ENCODE data around the gene ATP1A1.

ATP1A1 gene

DNA sequence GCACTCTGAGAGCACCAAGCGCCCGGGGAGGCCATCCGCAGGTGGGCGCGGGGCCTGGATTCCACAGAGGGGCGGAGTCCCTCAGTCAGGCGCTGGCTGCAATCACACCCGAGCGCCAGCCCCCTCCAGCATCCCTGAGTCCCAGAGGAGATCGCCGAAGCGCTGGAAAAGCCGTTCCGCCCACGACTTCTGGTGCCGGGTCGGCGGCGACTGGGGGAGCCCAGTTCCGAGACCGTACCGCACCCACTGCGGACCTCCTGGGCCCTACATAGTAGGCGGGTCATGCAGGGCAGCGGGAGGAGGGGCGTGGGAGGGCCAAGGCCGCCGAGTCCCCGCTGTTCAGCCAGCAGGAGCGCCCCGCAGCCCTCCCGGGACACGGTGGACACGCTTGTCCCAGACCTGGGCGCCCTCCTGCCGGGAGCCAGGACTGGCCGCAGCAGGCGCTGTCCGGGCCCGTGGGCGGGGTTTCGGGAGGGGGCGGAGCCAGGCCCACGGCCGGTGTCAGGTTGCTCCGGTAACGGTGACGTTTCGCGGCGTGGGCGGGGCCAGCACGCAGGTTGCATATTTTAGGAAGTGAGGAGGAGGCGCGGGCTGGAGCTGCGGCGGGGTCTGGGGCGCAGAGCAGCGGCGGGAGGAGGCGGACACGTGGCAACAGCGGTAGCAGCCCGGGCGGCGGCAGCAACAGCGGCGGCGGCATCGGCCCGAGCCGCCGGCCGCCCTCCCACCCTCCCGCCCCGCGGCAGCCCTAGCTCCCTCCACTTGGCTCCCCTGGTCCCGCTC, at the start of gene ATP1A1:
Gene ATP1A1 (plus strand): TSS at position 594 of the 780 bp plus-strand sequence. CDS start 268 bp downstream, outside the sequence.
- H3K4me3 ChIP-seq (ENCODE audit: low read length) = peak within 1 kb of the TSS; percentile 57
- peak; percentile 65 for DNase-seq (ENCODE audit: low read depth)
- TF ChIP-seq, protein P1, sequence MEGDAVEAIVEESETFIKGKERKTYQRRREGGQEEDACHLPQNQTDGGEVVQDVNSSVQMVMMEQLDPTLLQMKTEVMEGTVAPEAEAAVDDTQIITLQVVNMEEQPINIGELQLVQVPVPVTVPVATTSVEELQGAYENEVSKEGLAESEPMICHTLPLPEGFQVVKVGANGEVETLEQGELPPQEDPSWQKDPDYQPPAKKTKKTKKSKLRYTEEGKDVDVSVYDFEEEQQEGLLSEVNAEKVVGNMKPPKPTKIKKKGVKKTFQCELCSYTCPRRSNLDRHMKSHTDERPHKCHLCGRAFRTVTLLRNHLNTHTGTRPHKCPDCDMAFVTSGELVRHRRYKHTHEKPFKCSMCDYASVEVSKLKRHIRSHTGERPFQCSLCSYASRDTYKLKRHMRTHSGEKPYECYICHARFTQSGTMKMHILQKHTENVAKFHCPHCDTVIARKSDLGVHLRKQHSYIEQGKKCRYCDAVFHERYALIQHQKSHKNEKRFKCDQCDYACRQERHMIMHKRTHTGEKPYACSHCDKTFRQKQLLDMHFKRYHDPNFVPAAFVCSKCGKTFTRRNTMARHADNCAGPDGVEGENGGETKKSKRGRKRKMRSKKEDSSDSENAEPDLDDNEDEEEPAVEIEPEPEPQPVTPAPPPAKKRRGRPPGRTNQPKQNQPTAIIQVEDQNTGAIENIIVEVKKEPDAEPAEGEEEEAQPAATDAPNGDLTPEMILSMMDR (conservative IDR thresholded peaks at IDR 0.05; ENCODE audit: low read depth, low read length) = peak; percentile 3

DNA sequence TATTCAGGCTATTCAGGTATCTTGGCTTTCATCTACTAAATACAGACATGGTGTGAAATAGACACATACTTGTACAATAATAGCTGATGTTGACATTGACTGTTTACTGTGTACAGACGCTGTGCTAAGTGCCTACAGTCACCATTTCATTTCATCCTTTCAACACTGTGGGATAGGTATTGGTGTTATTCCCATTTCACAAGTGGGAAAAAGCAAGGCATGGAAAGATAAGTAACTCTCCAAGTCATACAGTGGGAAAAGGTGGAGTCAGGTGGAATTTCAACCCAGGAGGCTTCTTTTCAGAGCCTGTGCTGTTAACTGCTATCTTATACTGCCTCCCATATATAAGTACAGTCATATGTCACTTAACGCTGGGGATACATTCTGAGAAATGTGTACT, 49.6 kb upstream of the ATP1A1 start:
- no peak overlapping the region for H3K4me3 ChIP-seq (ENCODE audit: low read length)
- TF ChIP-seq, protein P1 (conservative IDR thresholded peaks at IDR 0.05; ENCODE audit: low read depth, low read length) = no peak
- DNase-seq (ENCODE audit: low read depth) = no peak

DNA sequence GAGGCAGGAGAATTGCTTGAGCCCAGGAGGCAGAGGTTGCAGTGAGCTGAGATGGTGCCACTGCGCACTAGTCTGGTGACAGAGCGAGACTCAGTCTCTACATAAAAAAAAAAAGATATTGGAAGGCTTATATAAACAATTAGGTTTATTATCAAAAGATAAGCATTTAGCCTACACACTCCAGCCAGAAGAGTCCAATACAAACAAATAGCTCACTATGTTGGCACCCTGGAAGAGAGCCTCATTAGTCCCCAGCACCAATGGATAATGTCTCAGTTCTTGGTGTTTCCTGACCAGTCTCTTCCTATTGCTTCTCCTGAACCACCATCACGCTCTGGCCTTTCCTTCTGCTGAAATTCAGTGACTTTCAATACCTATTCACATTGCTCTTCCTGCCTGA, 48.6 kb upstream of the ATP1A1 start:
- DNase-seq (ENCODE audit: low read depth) = no peak
- TF ChIP-seq, protein P1 (conservative IDR thresholded peaks at IDR 0.05; ENCODE audit: low read depth, low read length) = no peak
- H3K4me3 ChIP-seq (ENCODE audit: low read length) = no peak overlapping the region

DNA sequence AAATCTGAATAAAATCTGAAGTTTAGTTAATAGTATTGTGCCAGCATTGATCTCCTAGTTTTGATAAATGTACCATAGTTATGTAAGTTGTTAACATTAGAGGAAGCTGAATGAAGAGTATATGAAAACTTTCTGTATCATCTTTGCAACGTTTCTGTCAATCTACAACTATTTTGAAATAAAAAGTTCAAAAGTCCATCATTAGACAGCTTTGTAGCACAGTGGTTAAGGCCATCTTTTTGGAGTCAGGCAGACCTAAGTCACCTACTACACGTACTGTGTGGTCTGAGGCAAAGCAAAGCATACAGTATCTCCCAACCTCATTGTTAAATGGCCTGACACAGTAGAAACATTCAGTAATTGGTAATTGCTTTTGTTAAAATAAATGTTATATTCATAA, 47.9 kb upstream of the ATP1A1 start:
- H3K4me3 ChIP-seq (ENCODE audit: low read length) = no peak overlapping the region
- TF ChIP-seq, protein P1 (conservative IDR thresholded peaks at IDR 0.05; ENCODE audit: low read depth, low read length) = no peak
- no peak for DNase-seq (ENCODE audit: low read depth)

DNA sequence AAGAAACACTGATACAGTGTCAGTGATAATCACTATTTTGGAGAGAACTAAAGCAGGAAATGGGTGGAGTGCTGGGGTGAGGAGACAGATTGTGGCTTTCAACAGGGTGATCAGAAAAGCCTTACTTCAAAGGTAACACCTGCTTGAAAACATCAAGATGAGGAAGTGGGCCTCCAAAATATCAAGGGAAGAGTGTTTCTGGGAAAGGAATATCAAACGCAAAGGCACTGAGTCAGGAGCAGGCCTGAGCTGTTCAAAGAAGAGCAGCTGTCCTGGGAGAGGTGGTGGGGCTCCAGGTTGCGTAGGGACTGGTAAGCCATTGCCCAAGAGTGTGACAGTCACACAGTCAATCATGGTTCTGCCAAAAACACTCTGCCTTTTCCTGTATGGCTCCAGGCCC, 47.1 kb upstream of the ATP1A1 start:
- DNase-seq (ENCODE audit: low read depth) = no peak
- H3K4me3 ChIP-seq (ENCODE audit: low read length) = no peak overlapping the region
- TF ChIP-seq, protein P1 (conservative IDR thresholded peaks at IDR 0.05; ENCODE audit: low read depth, low read length) = no peak

DNA sequence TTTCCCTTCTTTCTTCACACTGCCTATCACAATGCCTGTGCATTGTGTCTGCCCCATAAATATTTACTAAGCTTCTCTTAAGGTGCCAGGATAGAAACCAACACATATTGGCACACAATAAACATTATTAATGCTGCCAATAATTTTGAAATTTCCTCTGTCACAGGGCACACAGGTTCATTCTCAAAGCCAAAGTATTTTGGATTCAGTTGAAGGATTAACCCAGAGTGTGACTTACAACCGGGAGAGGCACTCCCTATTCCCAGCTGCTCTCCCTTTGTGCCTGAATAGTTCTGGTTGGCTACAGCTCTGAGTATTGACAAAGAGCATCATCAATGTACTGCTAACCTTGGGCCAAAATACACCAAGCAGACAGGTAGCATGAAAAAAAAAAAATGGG, 46.6 kb upstream of the ATP1A1 start:
- TF ChIP-seq, protein P1 (conservative IDR thresholded peaks at IDR 0.05; ENCODE audit: low read depth, low read length) = no peak
- DNase-seq (ENCODE audit: low read depth) = no peak
- no peak overlapping the region for H3K4me3 ChIP-seq (ENCODE audit: low read length)

DNA sequence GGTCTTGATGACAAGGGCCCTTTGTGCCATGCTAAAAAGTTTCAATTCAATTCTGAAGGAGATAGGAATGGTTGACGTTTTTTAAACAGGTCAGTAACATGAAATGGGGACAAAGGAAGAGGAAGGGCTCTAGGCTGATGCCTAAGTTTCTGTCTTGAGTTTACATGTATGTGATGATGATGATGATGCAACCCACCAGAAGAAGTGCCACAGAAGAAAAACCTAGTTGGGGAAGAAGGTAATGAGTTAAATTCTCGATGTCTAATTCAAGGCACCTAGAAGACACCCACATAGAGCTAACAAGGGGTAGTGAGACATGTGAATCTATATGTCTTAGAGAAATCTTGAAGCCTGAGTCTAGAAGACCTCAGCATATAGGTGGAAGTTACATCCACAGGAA, 44.4 kb upstream of the ATP1A1 start:
- DNase-seq (ENCODE audit: low read depth) = no peak
- TF ChIP-seq, protein P1 (conservative IDR thresholded peaks at IDR 0.05; ENCODE audit: low read depth, low read length) = no peak
- no peak overlapping the region for H3K4me3 ChIP-seq (ENCODE audit: low read length)
